ENCODE data around the gene CALM3. TPM values are rescaled to one million over a fixed set of nuclear protein-coding genes. Genes with fewer than 3 reads are reported as not detected.
A peak's percentile ranks its signal among the peaks of the same experiment; 100 is the strongest.

The CALM3 gene
- total RNA-seq, 4 donors from 2014 or later, result 114 to 155 (median 129) TPM

GRCh38 chr19:46659151-46660007 is 58.2 kb downstream of the CALM3 start:
- Histone ChIP-seq H3K4me1 (peaks cover 20 to 71% (median 60%) of the 10 kb centered on the region in 4 donors), H3K36me3 (no peaks in the 10 kb centered on the region), H3K27ac (replicated peaks in 1 of 4) (peak overlapping the region; percentile 93 to 97 (median 94)), H3K27me3 (peaks cover 0 to 9% (median 0%) of the 10 kb centered on the region in 4 donors), H3K9me3 (no peaks in the 10 kb centered on the region), H3K4me3 (peak overlapping the region; percentile 74 to 94 (median 80))
- DNase-seq (ENCODE audit: extremely low spot score), result no peak
- WGBS, result 7% methylated on average over 18 of the region's 28 CpGs
- intact Hi-C loops (cut with DNase I), result loop anchor here (10.0 kb wide), 1 partner anchor 125 kb away; no protein-coding TSS in a partner anchor
- TF ChIP-seq POLR2AphosphoS5 (IDR thresholded peaks at IDR 0.05) (peak in 1 of 2 donors; percentile 55), EP300 (IDR thresholded peaks at IDR 0.05) (no peak)

- intact Hi-C loops (cut with DNase I), result loop anchor here (10.0 kb wide), 1 partner anchor 125 kb away; no protein-coding TSS in a partner anchor
- no peak for DNase-seq (ENCODE audit: extremely low spot score)
Measured at GRCh38 chr19:46660008-46660517, 58.9 kb downstream of the CALM3 start.

More at GRCh38 chr19:46660008-46660517, 58.9 kb downstream of the CALM3 start:
- peak overlapping the region; percentile 74 to 94 (median 80) for H3K4me3 ChIP-seq
- TF ChIP-seq POLR2A (IDR thresholded peaks at IDR 0.05; ENCODE audit: low read depth), result no peak
- TF ChIP-seq EP300 (IDR thresholded peaks at IDR 0.05), result no peak
- TF ChIP-seq POLR2AphosphoS5 (IDR thresholded peaks at IDR 0.05), result no peak
- no peak for TF ChIP-seq CTCF (IDR thresholded peaks at IDR 0.05)
- H3K27me3 ChIP-seq, result peaks cover 0 to 9% (median 0%) of the 10 kb centered on the region in 4 donors
- no peaks in the 10 kb centered on the region for H3K36me3 ChIP-seq
- H3K9me3 ChIP-seq, result no peaks in the 10 kb centered on the region
- WGBS, result under 1% methylated on average over 12 of the region's 14 CpGs
- H3K27ac ChIP-seq (replicated peaks in 1 of 4), result peak overlapping the region; percentile 93 to 97 (median 94)
- H3K4me1 ChIP-seq, result peaks cover 20 to 64% (median 53%) of the 10 kb centered on the region in 4 donors

Other genes with a start within 250 kb of the CALM3 start
- 10 to 100 TPM in 1 of 4 donors, 1 to 10 TPM in 3; 4.5 to 11.6 (median 4.9) TPM for gene CCDC8, start 187.8 kb upstream of the CALM3 start, total RNA-seq
- under 1 TPM; 0.13 to 0.42 (median 0.17) TPM for gene PNMA8C, start 172.4 kb upstream of the CALM3 start, total RNA-seq
- gene PNMA8A, start 129.8 kb upstream of the CALM3 start, total RNA-seq, result 1 to 10 TPM; 1.4 to 5.3 (median 2.5) TPM
- gene PNMA8B, start 105.5 kb upstream of the CALM3 start, total RNA-seq, result 1 to 10 TPM; 1.5 to 3.3 (median 1.6) TPM
- 1 to 10 TPM; 5.9 to 9.1 (median 7.1) TPM for gene PTGIR, start 23.8 kb downstream of the CALM3 start, total RNA-seq
- gene GNG8, start 34.9 kb downstream of the CALM3 start, total RNA-seq, result not detected
- gene DACT3, start 59.9 kb downstream of the CALM3 start, total RNA-seq, result 100 to 1,000 TPM in 1 of 4 donors, 10 to 100 TPM in 3; 46.7 to 119 (median 65.1) TPM
- 10 to 100 TPM; 12.8 to 33.3 (median 22.4) TPM for gene PRKD2, start 115.8 kb downstream of the CALM3 start, total RNA-seq
- gene FKRP, start 144.7 kb downstream of the CALM3 start, total RNA-seq, result 10 to 100 TPM; 22.4 to 30.3 (median 26.5) TPM
- gene STRN4, start 145.1 kb downstream of the CALM3 start, total RNA-seq, result 100 to 1,000 TPM in 2 of 4 donors, 10 to 100 TPM in 2; 85.2 to 119 (median 101) TPM
- 10 to 100 TPM; 42.8 to 93.6 (median 66.7) TPM for gene SLC1A5, start 187.3 kb downstream of the CALM3 start, total RNA-seq
- gene AP2S1, start 249.5 kb downstream of the CALM3 start, total RNA-seq, result 10 to 100 TPM; 63.5 to 88.9 (median 74.5) TPM

All from esophagus muscularis mucosa (tissue), 4 donors.